Activated T-cell treated with anti-CD3 and anti-CD28 coated beads, Interleukin-2, amount 50 U/mL, for 4 hours (primary cell): ENCODE data around the gene SPINK4. TPM values are rescaled to one million over a fixed set of nuclear protein-coding genes. Genes with fewer than 3 reads are reported as not detected.

Experiments used
- ATAC-seq, 2 donors: fragments of 200-7000 bp; cut with Tn5 transposase; one replicate each; pipeline ENCODE4 v1.10.0; 2021
- DNase-seq: peaks from one replicate; pipeline ENCODE4 v3.0.0-alpha.2; 2020
- H3K27me3 Mint-ChIP-seq: one replicate; pipeline ENCODE4 v1.8.0; 2021; ENCODE audit warnings: low read depth, mixed read lengths
- H3K36me3 Mint-ChIP-seq: one replicate; pipeline ENCODE4 v1.8.0; 2022; ENCODE audit warnings: mixed read lengths; ENCODE audit not compliant: insufficient read depth
- H3K4me1 Mint-ChIP-seq: one replicate; pipeline ENCODE4 v1.8.0; 2021; ENCODE audit warnings: low read depth, mixed read lengths
- H3K4me3 Mint-ChIP-seq: one replicate; pipeline ENCODE4 v1.8.0; 2021; ENCODE audit warnings: mild to moderate bottlenecking, moderate library complexity, mixed read lengths
- H3K9me3 Mint-ChIP-seq: one replicate; pipeline ENCODE4 v1.8.0; 2021; ENCODE audit warnings: mixed read lengths
- total RNA-seq, 3 donors: library from RNA; stranded (reverse); gene quantifications; one replicate each; pipeline ENCODE4 v1.2.1, GENCODE V29; 2021

The SPINK4 gene
- total RNA-seq, 3 donors from 2014 or later, result not detected

GRCh38 chr9:33288828-33289483, 49.0 kb downstream of the SPINK4 start:
- peaks cover 17% of the 10 kb centered on the region for H3K36me3 Mint-ChIP-seq
- H3K4me1 Mint-ChIP-seq, result peaks cover 45% of the 10 kb centered on the region
- H3K9me3 Mint-ChIP-seq, result no peaks in the 10 kb centered on the region
- ATAC-seq (no peak), DNase-seq (no peak)
- H3K4me3 Mint-ChIP-seq, result no peak overlapping the region
- no peaks in the 10 kb centered on the region for H3K27me3 Mint-ChIP-seq

GRCh38 chr9:33289496-33289895, 49.5 kb downstream of the SPINK4 start:
- Mint-ChIP-seq H3K36me3 (peaks cover 21% of the 10 kb centered on the region), H3K9me3 (no peaks in the 10 kb centered on the region), H3K27me3 (no peaks in the 10 kb centered on the region), H3K4me1 (peaks cover 51% of the 10 kb centered on the region), H3K4me3 (peak overlapping the region; percentile 98)
- ATAC-seq (no peak), DNase-seq (peak; percentile 25)

- DNase-seq (no peak), ATAC-seq (no peak)
- Mint-ChIP-seq H3K4me1 (peaks cover 55% of the 10 kb centered on the region), H3K36me3 (peaks cover 25% of the 10 kb centered on the region), H3K9me3 (no peaks in the 10 kb centered on the region), H3K4me3 (peak overlapping the region; percentile 98), H3K27me3 (no peaks in the 10 kb centered on the region)
Measured at GRCh38 chr9:33289936-33290246, 49.9 kb downstream of the SPINK4 start.

- no peaks in the 10 kb centered on the region for H3K27me3 Mint-ChIP-seq
- peak within 1 kb of the TSS; percentile 98 for H3K4me3 Mint-ChIP-seq
- peaks cover 58% of the 10 kb centered on the region for H3K4me1 Mint-ChIP-seq
- H3K9me3 Mint-ChIP-seq, result no peaks in the 10 kb centered on the region
- ATAC-seq (peak; percentile 90 to 94), DNase-seq (peak; percentile 97)
- H3K36me3 Mint-ChIP-seq, result peaks cover 27% of the 10 kb centered on the region
Measured at GRCh38 chr9:33290247-33291030, 50.5 kb downstream of the SPINK4 start, which contains the start of gene NFX1. Gene NFX1 (plus strand): TSS chr9:33290516. CDS start chr9:33290573, 57 bp downstream.

- H3K9me3 Mint-ChIP-seq, result no peaks in the 10 kb centered on the region
- ATAC-seq (no peak), DNase-seq (no peak)
- H3K4me3 Mint-ChIP-seq, result peak overlapping the region; percentile 98
- no peaks in the 10 kb centered on the region for H3K27me3 Mint-ChIP-seq
- H3K36me3 Mint-ChIP-seq, result peaks cover 30% of the 10 kb centered on the region
- peaks cover 64% of the 10 kb centered on the region for H3K4me1 Mint-ChIP-seq
Measured at GRCh38 chr9:33291031-33291397, 51.0 kb downstream of the SPINK4 start.

GRCh38 chr9:33291901-33292300, 51.9 kb downstream of the SPINK4 start:
- ATAC-seq, result no peak
- Mint-ChIP-seq H3K4me1 (peaks cover 71% of the 10 kb centered on the region), H3K27me3 (no peaks in the 10 kb centered on the region), H3K36me3 (peaks cover 38% of the 10 kb centered on the region), H3K9me3 (no peaks in the 10 kb centered on the region), H3K4me3 (peak overlapping the region; percentile 98)
- no peak for DNase-seq

- H3K27me3 Mint-ChIP-seq, result no peaks in the 10 kb centered on the region
- DNase-seq (no peak), ATAC-seq (no peak)
- peaks cover 56% of the 10 kb centered on the region for H3K36me3 Mint-ChIP-seq
- no peak overlapping the region for H3K4me3 Mint-ChIP-seq
- H3K9me3 Mint-ChIP-seq, result no peaks in the 10 kb centered on the region
- H3K4me1 Mint-ChIP-seq, result peaks cover 83% of the 10 kb centered on the region
Measured at GRCh38 chr9:33293782-33294181, 53.8 kb downstream of the SPINK4 start.

- no peaks in the 10 kb centered on the region for H3K27me3 Mint-ChIP-seq
- H3K4me3 Mint-ChIP-seq, result peak overlapping the region; percentile 45
- H3K4me1 Mint-ChIP-seq, result peaks cover 91% of the 10 kb centered on the region
- peaks cover 66% of the 10 kb centered on the region for H3K36me3 Mint-ChIP-seq
- no peak for DNase-seq
- no peak for ATAC-seq
- H3K9me3 Mint-ChIP-seq, result no peaks in the 10 kb centered on the region
Measured at GRCh38 chr9:33294670-33295432, 54.9 kb downstream of the SPINK4 start.

- ATAC-seq (peak; percentile 52 to 59), DNase-seq (no peak)
- H3K4me3 Mint-ChIP-seq, result peak overlapping the region; percentile 47
- peaks cover 89% of the 10 kb centered on the region for H3K4me1 Mint-ChIP-seq
- peaks cover 69% of the 10 kb centered on the region for H3K36me3 Mint-ChIP-seq
- H3K27me3 Mint-ChIP-seq, result no peaks in the 10 kb centered on the region
- H3K9me3 Mint-ChIP-seq, result no peaks in the 10 kb centered on the region
Measured at GRCh38 chr9:33295571-33295970, 55.6 kb downstream of the SPINK4 start.

- no peaks in the 10 kb centered on the region for H3K9me3 Mint-ChIP-seq
Measured at GRCh38 chr9:33297432-33297831, 57.5 kb downstream of the SPINK4 start.

More at GRCh38 chr9:33297432-33297831, 57.5 kb downstream of the SPINK4 start:
- Mint-ChIP-seq H3K36me3 (peaks cover 71% of the 10 kb centered on the region), H3K4me1 (peaks cover 76% of the 10 kb centered on the region), H3K4me3 (peak overlapping the region; percentile 45), H3K27me3 (no peaks in the 10 kb centered on the region)
- no peak for DNase-seq
- peak in 1 of 2 donors; percentile 9 for ATAC-seq

Other genes with a start within 250 kb of the SPINK4 start
- gene APTX, start 238.5 kb upstream of the SPINK4 start, total RNA-seq, result 10 to 100 TPM; 54.1 to 60.3 (median 55.3) TPM
- gene DNAJA1, start 214.9 kb upstream of the SPINK4 start, total RNA-seq, result 100 to 1,000 TPM; 304 to 321 (median 315) TPM
- gene SMU1, start 163.5 kb upstream of the SPINK4 start, total RNA-seq, result 10 to 100 TPM; 31.0 to 33.9 (median 32.3) TPM
- 10 to 100 TPM; 30.2 to 43.4 (median 32.0) TPM for gene B4GALT1, start 72.8 kb upstream of the SPINK4 start, total RNA-seq
- gene BAG1, start 24.5 kb downstream of the SPINK4 start, total RNA-seq, result 100 to 1,000 TPM; 115 to 133 (median 117) TPM
- 10 to 100 TPM; 45.0 to 59.5 (median 46.8) TPM for gene CHMP5, start 24.9 kb downstream of the SPINK4 start, total RNA-seq
- 10 to 100 TPM; 35.2 to 42.6 (median 36.0) TPM for gene NFX1, start 50.3 kb downstream of the SPINK4 start, total RNA-seq
- gene AQP7, start 162.4 kb downstream of the SPINK4 start, total RNA-seq, result not detected
- gene AQP3, start 207.4 kb downstream of the SPINK4 start, total RNA-seq, result 1 to 10 TPM; 4.5 to 5.5 (median 5.3) TPM
- gene NOL6, start 233.8 kb downstream of the SPINK4 start, total RNA-seq, result 100 to 1,000 TPM; 150 to 170 (median 165) TPM